Thyroid gland (tissue), 4 donors: ENCODE results near the gene VPS54. TPM values are rescaled to one million over a fixed set of nuclear protein-coding genes. Genes with fewer than 3 reads are reported as not detected.

Source experiments
- DNase-seq, 2 donors: peaks; one replicate each; pipeline ENCODE4 v3.0.0-alpha.2; 2019
- H3K27ac ChIP-seq, 3 donors: fragments of 200-600 bp; sonication (generic); 1 replicate in 2 of 3; 2 replicates in 1 of 3; pipeline ENCODE4 v1.5.1; 2016 to 2019; ENCODE audit warnings: mild to moderate bottlenecking in 1 of 3, moderate library complexity in 1 of 3
- H3K27me3 ChIP-seq: fragments of 200-600 bp; sonication (generic); one replicate; pipeline ENCODE4 v1.5.1; 2019
- H3K36me3 ChIP-seq, 2 donors: fragments of 200-600 bp; sonication (generic); one replicate each; pipeline ENCODE4 v1.5.1; 2016 to 2019
- H3K4me1 ChIP-seq, 2 donors: fragments of 200-600 bp; sonication (generic); one replicate each; pipeline ENCODE4 v1.5.1; 2017 to 2019
- H3K4me3 ChIP-seq, 3 donors: fragments of 200-600 bp; sonication (generic); replicated peaks in 1 of 3; 1 replicate in 2 of 3; 2 replicates in 1 of 3; pipeline ENCODE4 v1.5.1; 2016; ENCODE audit warnings: mild to moderate bottlenecking in 1 of 3
- H3K9me3 ChIP-seq: fragments of 200-600 bp; sonication (generic); one replicate; pipeline ENCODE4 v1.5.1; 2017
- CTCF ChIP-seq, 6 experiments: fragments of 200-600 bp in 3 of 6; fragments of 450-650 bp in 3 of 6; sonication (generic) in 3 of 6; IDR thresholded peaks; one replicate each; pipeline ENCODE4 v1.5.1; 2016 to 2019; ENCODE audit warnings: antibody characterized with exemption in 6 of 6, mild to moderate bottlenecking in 2 of 6, inconsistent platforms in 1 of 6, moderate library complexity in 1 of 6
- POLR2A ChIP-seq, 2 donors: fragments of 450-650 bp; IDR thresholded peaks; one replicate each; pipeline ENCODE4 v1.6.1; 2017; ENCODE audit warnings: antibody characterized with exemption in 2 of 2, mild to moderate bottlenecking in 2 of 2, moderate library complexity in 1 of 2
- WGBS, 2 donors: methylation state at CpG; one replicate each; pipeline ENCODE4 v1.1.5; 2017; 5-methylcytosine and 5-hydroxymethylcytosine counted together
- intact Hi-C: fragments of 100-400 bp; cut with DNase I; formaldehyde crosslinking; loops from one replicate; pipeline ENCODE4 v1.15.1; 2023
- total RNA-seq, 4 donors: library from RNA; depleted of rRNA; stranded (reverse); fragments of >200 nt; gene quantifications; one replicate each; pipeline ENCODE4 v1.2.3, GENCODE V29; 2016

Gene VPS54
- total RNA-seq, 4 donors from 2014 or later = 34.4 to 40.8 (median 35.9) TPM

GRCh38 chr2:63875559-63876245, 143.5 kb downstream of the VPS54 start:
- DNase-seq = no peak
- H3K4me1 ChIP-seq = peaks cover 8 to 19% of the 10 kb centered on the region in 2 donors
- 81 to 86% methylated on average over 3 of the region's 3 CpGs for WGBS, 2 donors
- no peaks in the 10 kb centered on the region for H3K9me3 ChIP-seq
- no peak overlapping the region for H3K4me3 ChIP-seq
- intact Hi-C loops = no loop called here
- H3K27ac ChIP-seq = no peak overlapping the region
- no peaks in the 10 kb centered on the region for H3K36me3 ChIP-seq
- TF ChIP-seq POLR2A (IDR thresholded peaks at IDR 0.05) = no peak
- no peak for TF ChIP-seq CTCF (IDR thresholded peaks at IDR 0.05)
- H3K27me3 ChIP-seq = no peaks in the 10 kb centered on the region

GRCh38 chr2:63875131-63875527, 144.1 kb downstream of the VPS54 start:
- DNase-seq = no peak
- intact Hi-C loops = no loop called here
- Histone ChIP-seq H3K27me3 (no peaks in the 10 kb centered on the region), H3K4me1 (peaks cover 8 to 19% of the 10 kb centered on the region in 2 donors), H3K4me3 (no peak overlapping the region), H3K36me3 (no peaks in the 10 kb centered on the region), H3K9me3 (no peaks in the 10 kb centered on the region), H3K27ac (no peak overlapping the region)
- WGBS, 2 donors = 55 to 71% methylated on average over 1 of the region's 1 CpG
- TF ChIP-seq POLR2A (IDR thresholded peaks at IDR 0.05) = no peak
- no peak for TF ChIP-seq CTCF (IDR thresholded peaks at IDR 0.05)

- TF ChIP-seq CTCF (IDR thresholded peaks at IDR 0.05) (no peak), POLR2A (IDR thresholded peaks at IDR 0.05) (no peak)
- Histone ChIP-seq H3K4me1 (peaks cover 8 to 19% of the 10 kb centered on the region in 2 donors), H3K36me3 (no peaks in the 10 kb centered on the region), H3K4me3 (no peak overlapping the region), H3K9me3 (no peaks in the 10 kb centered on the region), H3K27me3 (no peaks in the 10 kb centered on the region), H3K27ac (no peak overlapping the region)
- no peak for DNase-seq
- intact Hi-C loops = no loop called here
- 95 to 99% methylated on average over 5 of the region's 5 CpGs for WGBS, 2 donors
These were observed 144.8 kb downstream of the VPS54 start for GRCh38 chr2:63874204-63875130.

- H3K4me3 ChIP-seq = no peak overlapping the region
- DNase-seq = no peak
- no peak overlapping the region for H3K27ac ChIP-seq
- WGBS, 2 donors = 74% methylated on average over 6 of the region's 6 CpGs
- H3K36me3 ChIP-seq = no peaks in the 10 kb centered on the region
- intact Hi-C loops = no loop called here
- H3K27me3 ChIP-seq = no peaks in the 10 kb centered on the region
- no peaks in the 10 kb centered on the region for H3K9me3 ChIP-seq
- TF ChIP-seq POLR2A (IDR thresholded peaks at IDR 0.05) (no peak), CTCF (IDR thresholded peaks at IDR 0.05) (no peak)
- H3K4me1 ChIP-seq = peaks cover 8 to 19% of the 10 kb centered on the region in 2 donors
These were observed 146.5 kb downstream of the VPS54 start for GRCh38 chr2:63872571-63873328.
